ENCODE results near the gene PKP1. TPM values are rescaled to one million over a fixed set of nuclear protein-coding genes. Genes with fewer than 3 reads are reported as not detected.

Gene PKP1
- total RNA-seq, 1 donor = not detected

GRCh38 chr1:201377611-201378092, 94.3 kb downstream of the PKP1 start, which contains the start of gene TNNT2:
Gene TNNT2 (minus strand): TSS chr1:201377680. CDS start chr1:201373254, 4,426 bp downstream.
- H3K27me3 ChIP-seq (ENCODE audit: insufficient read depth, low read length) = no peaks in the 10 kb centered on the region
- H3K9me3 ChIP-seq (ENCODE audit: low read depth, low read length) = no peaks in the 10 kb centered on the region
- H3K4me3 ChIP-seq (ENCODE audit: low read length) = no peak within 1 kb of the TSS
- no peaks in the 10 kb centered on the region for H3K4me1 ChIP-seq (ENCODE audit: insufficient read depth, low read length)

- Histone ChIP-seq H3K4me3 (ENCODE audit: low read length) (no peak overlapping the region), H3K4me1 (ENCODE audit: insufficient read depth, low read length) (no peaks in the 10 kb centered on the region), H3K27me3 (ENCODE audit: insufficient read depth, low read length) (no peaks in the 10 kb centered on the region), H3K9me3 (ENCODE audit: low read depth, low read length) (no peaks in the 10 kb centered on the region)
Observed at GRCh38 chr1:201378804-201379203, 95.5 kb downstream of the PKP1 start.

- H3K4me3 ChIP-seq (ENCODE audit: low read length) = no peak overlapping the region
- no peaks in the 10 kb centered on the region for H3K9me3 ChIP-seq (ENCODE audit: low read depth, low read length)
- no peaks in the 10 kb centered on the region for H3K4me1 ChIP-seq (ENCODE audit: insufficient read depth, low read length)
- no peaks in the 10 kb centered on the region for H3K27me3 ChIP-seq (ENCODE audit: insufficient read depth, low read length)
Observed at GRCh38 chr1:201379733-201380242, 96.5 kb downstream of the PKP1 start.

- Histone ChIP-seq H3K9me3 (ENCODE audit: low read depth, low read length) (no peaks in the 10 kb centered on the region), H3K4me1 (ENCODE audit: insufficient read depth, low read length) (no peaks in the 10 kb centered on the region), H3K4me3 (ENCODE audit: low read length) (no peak overlapping the region), H3K27me3 (ENCODE audit: insufficient read depth, low read length) (no peaks in the 10 kb centered on the region)
Observed at GRCh38 chr1:201381130-201381529, 97.8 kb downstream of the PKP1 start.

Other genes starting within 250 kb of the PKP1 start
- gene CACNA1S, start 171.1 kb upstream of the PKP1 start, total RNA-seq = not detected
- not detected for gene ASCL5, start 156.3 kb upstream of the PKP1 start, total RNA-seq
- gene TMEM9, start 129.0 kb upstream of the PKP1 start, total RNA-seq = 11.1 TPM
- under 0.01 TPM for gene IGFN1, start 92.7 kb upstream of the PKP1 start, total RNA-seq
- gene TNNT2, start 94.2 kb downstream of the PKP1 start, total RNA-seq = 0.10 TPM
- gene LAD1, start 115.8 kb downstream of the PKP1 start, total RNA-seq = not detected
- not detected for gene TNNI1, start 138.2 kb downstream of the PKP1 start, total RNA-seq
- 0.31 TPM for gene PHLDA3, start 185.7 kb downstream of the PKP1 start, total RNA-seq
- 41.2 TPM for gene CSRP1, start 223.6 kb downstream of the PKP1 start, total RNA-seq

Measured in mononuclear cell (primary cell).